Stimulated activated CD4-positive, alpha-beta T cell treated with anti-CD3 and anti-CD28 coated beads, Interleukin-4, amount 100 ng/mL, for 24 hours (primary cell): ENCODE measurements around the gene GLT8D1.
"Not testable (repeated sequence)": the region's sequence is repeated elsewhere in the genome, so short reads cannot be mapped to it uniquely, and the experiment has no call there.

Experiments used
- DNase-seq: peaks from one replicate; pipeline ENCODE4 v3.0.0-alpha.2; 2020

GLT8D1 gene

DNA sequence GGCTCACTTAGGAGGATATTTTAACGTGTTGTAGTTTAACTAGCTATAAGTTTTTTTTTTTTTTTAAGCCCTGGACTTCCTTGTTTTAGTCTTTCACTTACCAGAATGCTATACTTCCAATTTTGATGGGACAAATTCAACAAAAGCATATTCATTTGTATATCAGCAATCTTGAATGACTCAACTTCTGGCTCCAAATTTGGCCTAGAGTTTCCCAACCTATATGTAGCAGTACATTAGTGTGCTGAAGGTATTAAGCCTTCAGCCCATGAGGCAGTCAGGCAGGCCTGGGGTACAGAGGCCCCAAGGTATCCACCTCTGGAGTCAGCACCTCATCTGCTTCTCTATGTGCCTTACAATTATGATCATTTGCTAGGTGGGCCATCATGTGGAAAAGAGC is 25.8 kb downstream of the GLT8D1 start:
- DNase-seq, result no peak

DNA sequence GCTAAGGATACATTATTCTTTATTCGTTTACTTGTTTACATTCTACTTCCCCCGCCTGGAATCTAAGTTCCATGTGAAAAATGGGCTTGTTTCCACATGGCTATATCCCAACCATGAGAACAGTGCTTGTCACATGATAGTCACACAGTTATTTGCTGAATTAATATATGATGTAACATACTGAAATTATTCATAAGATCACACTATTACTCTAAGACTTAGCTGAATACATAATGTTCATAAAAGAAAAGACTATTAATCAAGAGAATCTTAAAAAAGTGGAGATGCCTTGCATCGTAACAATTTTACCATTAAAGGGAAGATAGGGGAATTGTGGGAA is 26.4 kb downstream of the GLT8D1 start:
- DNase-seq, result no peak

DNA sequence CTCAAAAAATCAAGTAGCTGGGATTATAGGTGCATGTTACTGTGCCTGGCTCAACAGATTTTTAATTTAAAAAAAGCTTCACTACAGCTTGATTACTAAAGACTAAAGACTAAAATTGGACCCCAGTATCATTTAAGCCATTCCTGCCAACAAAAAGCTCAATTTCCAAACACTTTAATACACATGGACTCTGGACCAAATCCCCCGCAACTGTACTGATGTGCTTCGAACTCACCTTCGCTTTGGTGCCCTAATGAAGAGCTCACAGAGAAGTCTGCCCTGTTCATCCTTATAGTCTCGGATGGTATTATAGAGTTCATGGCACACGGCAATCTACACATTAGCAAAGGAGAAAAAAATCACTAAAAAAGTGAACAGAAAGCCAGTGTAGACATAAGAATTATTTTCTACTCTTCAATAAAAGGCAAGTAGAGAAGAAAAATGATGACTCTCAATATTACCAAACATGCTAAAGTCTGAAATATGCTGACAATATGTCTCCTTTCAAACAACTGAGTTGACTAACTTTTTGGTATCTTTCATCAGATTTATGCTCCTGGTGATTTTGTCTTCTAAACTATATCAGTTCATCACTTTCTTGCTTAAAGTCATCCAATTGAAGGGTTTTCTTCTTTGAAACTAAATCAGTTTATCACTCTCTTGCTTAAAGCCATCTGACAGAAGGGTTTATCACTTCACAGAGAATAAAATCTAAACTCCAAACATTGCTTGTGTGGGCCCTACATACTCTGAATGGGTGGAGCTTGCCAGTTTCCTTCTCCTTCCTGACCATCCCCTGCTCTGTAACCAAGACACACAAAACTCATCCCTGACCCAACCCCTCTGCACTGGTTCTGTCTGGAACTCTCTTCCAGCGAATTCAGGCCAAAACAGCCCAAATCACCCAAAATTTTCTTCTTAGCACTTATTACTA is 27.1 kb downstream of the GLT8D1 start:
- no peak for DNase-seq

DNA sequence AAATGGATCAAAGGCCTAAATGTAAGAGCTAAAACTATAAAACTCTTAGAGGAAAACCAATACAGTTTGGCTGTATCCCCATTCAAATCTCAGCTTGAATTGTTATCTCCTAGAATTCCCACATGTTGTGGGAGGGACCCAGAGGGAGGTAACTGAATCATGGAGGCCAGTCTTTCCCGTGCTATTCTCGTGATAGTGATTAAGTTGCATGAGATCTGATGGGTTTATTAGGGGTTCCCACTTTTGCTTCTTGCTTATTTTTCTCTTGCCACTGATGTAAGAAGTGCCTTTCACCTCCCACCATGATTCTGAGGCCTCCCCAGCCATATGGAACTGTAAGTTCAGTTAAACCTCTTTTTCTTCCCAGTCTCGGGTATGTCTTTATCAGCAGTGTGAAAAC is 29.4 kb downstream of the GLT8D1 start:
- DNase-seq, result not testable (repeated sequence)

DNA sequence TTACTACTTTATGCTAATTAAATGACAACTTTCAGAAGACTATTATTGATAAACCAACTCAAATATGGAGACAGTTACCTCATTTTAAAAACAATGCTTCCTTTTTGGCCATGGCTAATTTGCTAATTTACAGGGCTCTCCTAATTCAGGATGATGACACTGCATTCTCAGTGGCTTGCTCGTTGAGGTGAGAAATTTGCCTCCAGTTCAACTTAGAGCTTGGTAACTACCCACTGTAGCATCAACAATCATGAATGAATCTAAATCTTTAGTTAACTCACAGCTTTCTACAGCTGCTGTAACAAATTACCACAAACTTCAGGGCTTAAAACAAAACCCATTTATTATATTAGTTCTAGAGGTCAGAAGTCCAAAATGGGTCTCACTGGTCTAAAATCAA is 33.9 kb downstream of the GLT8D1 start:
- no peak for DNase-seq

DNA sequence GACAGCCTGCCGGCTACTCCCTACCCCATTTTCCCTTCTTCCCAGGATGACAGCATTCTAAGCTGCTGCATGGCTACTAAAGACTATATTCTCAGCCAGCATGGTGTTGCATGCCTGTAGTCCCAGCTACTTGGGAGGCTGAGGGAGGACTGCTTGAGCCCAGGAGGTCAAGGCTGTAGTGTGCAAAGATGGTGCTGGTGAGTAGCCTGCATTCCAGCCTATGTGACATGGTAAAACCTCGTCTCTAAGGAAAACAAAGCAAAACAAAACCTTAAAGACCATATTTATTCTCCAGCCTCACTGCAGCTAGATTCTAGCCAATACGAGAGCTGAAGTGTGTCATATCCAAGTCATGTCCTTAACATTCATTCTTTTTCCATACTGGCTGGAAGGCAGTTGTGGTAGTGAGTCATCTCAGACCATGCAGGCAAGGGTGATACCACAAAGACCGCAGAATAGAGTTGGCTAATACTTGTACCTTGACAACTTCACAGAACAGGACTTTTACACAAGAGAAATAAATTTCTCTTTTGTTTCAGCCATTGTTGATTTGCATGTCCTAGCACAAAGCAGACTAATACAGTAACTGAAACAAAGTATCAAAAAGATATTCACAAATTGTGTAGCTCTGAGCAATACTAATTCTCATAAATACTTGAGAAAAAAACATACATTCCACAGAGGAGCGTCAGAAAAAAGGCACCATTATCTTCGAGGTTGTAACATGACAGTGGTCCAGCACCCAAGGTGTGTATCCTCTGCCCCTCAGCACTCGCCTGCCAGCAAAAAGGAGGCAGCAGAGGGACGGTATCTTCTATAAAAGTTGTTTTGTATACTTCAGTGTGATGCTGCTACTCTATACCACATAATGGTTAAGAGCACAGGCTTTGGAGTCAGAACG is 34.7 kb downstream of the GLT8D1 start:
- peak; percentile 64 for DNase-seq

DNA sequence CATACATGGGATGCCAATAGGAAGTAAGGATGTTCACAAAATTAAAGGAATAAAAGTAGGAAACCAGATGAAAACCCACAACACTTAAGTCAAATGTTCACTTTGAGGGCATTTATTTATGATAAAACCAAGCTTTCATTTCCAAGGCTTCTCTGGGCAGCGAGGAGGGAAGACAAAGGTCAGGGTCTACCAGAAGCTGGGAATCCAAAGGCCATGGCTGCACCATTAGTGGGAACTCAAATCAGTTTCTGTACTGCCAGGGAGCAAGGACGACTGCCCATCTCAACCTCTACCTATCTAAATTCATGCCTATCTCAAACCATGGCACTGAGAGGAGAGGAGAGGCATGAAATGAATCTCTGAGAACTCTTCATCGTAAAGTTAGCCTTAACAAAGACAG is 42.5 kb downstream of the GLT8D1 start:
- DNase-seq, result no peak

DNA sequence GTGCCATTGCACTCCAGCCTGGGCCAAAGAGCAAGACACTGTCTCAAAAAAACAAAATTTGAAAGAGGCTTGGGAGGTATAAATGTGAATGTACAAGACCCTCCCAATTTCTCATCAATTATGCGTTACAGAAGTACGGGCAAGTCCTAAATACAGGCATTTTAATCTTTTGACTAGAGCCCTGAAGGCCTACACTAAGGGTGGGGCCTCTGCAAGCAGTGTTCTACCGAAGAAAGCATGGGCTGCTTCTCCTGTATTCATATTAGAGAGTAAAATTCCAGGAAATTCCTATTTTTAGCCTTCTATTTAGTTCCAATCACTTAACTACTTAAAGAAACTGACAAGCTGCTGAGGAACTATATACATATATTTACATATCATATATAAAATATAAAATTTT is 45.5 kb downstream of the GLT8D1 start:
- DNase-seq, result no peak

DNA sequence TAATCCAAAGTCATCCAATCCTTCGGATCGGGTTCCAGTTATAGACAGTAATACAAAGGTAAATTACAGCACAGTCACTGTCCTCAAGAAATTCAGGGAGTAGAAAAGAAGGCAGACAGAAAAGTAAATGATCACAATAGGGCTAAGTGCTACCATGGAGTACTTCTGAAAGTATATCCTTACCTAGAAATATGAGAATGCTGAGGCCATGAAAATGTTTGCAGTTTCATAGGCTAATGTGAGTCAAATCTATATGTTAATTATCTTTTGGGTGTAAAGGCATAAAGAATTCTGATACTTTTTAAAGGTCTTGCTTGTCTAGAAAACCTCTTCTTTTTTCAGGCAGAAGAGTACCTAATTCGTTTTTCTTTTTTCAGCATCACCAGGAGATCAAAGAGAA is 49.7 kb downstream of the GLT8D1 start:
- no peak for DNase-seq

DNA sequence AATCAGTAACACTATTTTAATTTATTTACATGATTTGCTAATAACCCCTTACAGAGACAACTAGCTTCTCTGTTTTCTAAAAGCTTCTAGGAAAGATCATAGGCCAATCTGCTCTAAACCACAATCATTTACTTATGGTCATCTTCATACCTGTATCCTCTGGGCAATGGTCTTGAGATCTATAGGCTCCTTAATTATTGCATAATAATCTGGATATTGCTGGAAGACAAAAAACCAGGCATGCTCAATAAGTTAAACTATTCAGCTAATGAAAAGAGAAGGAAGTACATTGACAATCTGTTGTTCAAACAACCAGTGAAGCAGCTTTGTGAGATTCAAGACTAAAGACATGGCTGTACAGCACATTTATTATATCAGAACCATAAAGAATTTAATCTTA is 54.0 kb downstream of the GLT8D1 start:
- DNase-seq, result no peak

DNA sequence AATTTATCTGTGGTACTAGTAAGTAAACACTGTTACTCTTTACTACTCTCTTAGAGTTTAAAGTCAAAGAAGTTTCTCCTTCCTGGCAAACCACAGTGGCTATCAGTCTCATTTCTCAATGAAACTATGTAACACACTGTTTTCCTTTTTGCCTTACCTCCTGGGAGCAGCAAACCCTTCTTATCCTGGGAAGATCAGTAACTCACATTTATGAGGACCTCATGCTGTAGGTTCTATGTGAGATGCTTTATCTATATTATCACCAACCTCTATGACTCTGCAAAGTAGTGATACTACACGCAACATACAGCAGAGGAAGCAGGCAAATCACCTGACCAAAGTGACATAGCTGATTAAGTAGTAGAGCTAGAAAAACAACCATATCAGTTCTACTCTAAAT is 55.2 kb downstream of the GLT8D1 start:
- no peak for DNase-seq

DNA sequence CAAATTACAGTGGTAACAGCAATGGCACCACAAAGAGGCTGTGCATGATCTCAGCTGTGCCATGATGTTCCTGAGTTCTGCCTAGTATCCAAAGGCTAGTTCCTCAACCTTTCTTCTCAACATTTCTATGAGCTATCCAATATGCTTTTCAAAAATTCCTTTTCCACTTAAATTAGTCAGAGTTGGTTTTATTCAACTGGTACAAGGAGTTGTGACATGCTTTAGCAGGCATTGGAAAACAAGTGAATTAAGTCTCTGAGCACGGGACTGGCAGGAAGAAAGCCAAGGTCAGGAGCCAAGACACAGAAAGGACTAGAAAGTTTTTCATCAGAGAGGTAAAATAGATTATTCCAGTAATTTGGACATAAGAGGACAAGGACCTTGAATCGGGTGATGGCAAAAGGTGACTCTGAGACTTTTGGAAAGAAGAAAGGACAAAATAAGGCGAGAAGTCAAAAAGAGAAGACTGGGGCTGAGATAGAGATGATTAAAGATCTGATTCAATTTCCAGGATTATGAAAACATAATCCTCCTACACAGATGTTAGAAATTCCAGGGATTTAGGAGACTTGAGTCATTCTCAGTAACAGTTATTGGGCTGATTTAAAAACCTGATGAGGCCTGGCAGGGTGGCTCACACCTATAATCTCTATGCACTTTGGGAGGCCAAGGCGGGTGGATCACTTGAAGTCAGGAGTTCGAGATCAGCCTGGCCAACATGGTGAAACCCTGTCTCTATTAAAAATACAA is 56.0 kb downstream of the GLT8D1 start:
- DNase-seq, result no peak

DNA sequence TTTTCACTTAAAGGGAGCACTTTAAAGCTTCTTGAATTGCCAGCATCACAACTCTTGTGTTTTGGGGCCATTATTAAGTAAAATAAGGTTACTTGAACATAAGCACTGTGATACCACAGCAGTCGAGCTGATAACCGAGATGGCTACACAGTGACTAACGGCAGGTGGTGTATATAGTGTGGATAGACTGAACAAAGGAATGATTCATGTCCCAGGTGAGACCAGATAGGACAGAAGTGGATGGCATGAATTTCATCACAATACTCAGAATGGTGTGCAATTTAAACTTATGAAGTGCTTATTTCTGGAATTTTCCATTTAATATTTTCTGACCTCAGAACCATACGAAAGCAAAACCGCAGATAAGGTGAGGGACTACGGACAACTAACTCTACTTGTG is 60.0 kb downstream of the GLT8D1 start:
- DNase-seq, result no peak
